ENCODE results near the gene ZBED4.

ZBED4 gene

DNA sequence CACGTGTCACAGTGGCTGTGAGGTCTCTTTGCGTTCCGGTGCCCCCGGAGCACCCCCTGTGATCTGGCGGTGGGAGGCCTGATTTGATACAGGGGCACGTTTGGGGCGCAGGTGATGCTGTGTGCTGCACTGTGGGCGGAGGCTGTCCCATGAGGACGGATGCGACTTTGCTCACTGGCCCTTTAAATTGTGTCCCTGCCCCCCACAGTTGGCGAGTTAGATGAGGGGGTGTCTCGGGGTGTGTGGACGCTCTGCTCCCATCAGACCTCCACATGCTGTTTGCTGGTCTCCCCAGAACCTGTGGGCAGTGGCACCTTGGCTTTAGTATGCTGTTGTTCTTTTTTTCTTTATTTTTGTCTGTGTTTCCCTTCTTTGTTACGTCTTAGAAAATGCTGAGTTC, 5.2 kb downstream of the ZBED4 start:
- DNase-seq (ENCODE audit: low spot score in 2 of 2) (no peak), ATAC-seq (no peak)
- no peaks in the 10 kb centered on the region for H3K9me3 Mint-ChIP-seq
- peaks cover 62% of the 10 kb centered on the region for H3K4me1 Mint-ChIP-seq
- H3K4me3 Mint-ChIP-seq: no peak overlapping the region
- H3K36me3 Mint-ChIP-seq: peaks cover 38% of the 10 kb centered on the region
- H3K27ac Mint-ChIP-seq: peak overlapping the region; percentile 40

- Mint-ChIP-seq H3K27ac (no peak overlapping the region), H3K4me3 (no peak overlapping the region), H3K9me3 (peaks cover 3% of the 10 kb centered on the region), H3K4me1 (peaks cover 60% of the 10 kb centered on the region), H3K36me3 (peaks cover 21% of the 10 kb centered on the region)
- ATAC-seq: no peak
- DNase-seq (ENCODE audit: low spot score in 2 of 2): no peak
Observed at GRCh38 chr22:49861642-49862495, 8.2 kb downstream of the ZBED4 start.

DNA sequence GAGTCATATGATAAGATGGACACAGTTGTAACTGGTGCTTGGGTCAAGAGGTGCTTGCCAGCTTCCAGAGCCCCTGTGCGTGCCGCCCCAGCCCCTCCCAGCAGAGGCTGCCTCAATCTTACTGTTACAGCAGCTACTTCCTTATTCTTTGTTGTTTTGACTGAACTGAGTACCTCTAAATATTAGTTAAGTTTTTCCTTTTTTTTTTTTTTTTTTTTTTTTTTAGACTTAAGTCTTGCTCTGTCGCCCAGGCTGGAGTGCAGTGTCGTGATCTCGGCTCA, 8.8 kb downstream of the ZBED4 start:
- Mint-ChIP-seq H3K4me3 (no peak overlapping the region), H3K36me3 (peaks cover 26% of the 10 kb centered on the region), H3K27ac (no peak overlapping the region), H3K9me3 (peaks cover 3% of the 10 kb centered on the region), H3K4me1 (peaks cover 60% of the 10 kb centered on the region)
- DNase-seq (ENCODE audit: low spot score in 2 of 2) (no peak), ATAC-seq (no peak)

DNA sequence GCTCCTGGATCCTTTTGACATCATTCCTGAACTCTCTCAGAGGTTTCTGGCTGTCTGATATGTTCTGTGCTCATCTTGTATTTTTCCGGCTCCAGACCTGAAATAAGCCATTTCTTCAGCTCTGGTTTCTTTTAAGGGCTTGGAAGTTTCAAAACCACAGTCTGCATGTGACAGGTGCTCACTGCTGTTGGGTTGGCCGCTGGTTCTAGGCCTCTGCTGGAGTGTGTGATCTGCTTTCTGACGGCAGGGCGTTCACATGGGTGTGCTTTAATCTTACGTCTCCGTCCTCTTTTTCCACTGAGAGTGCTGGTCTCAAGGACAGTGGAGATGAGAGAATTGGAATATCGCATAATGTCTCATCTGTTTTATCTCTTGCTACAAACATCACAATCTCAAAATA, 10.3 kb downstream of the ZBED4 start:
- H3K36me3 Mint-ChIP-seq: peaks cover 20% of the 10 kb centered on the region
- ATAC-seq: no peak
- H3K4me1 Mint-ChIP-seq: peaks cover 60% of the 10 kb centered on the region
- H3K27ac Mint-ChIP-seq: peak overlapping the region; percentile 61
- H3K9me3 Mint-ChIP-seq: peaks cover 3% of the 10 kb centered on the region
- DNase-seq (ENCODE audit: low spot score in 2 of 2): no peak
- H3K4me3 Mint-ChIP-seq: no peak overlapping the region

DNA sequence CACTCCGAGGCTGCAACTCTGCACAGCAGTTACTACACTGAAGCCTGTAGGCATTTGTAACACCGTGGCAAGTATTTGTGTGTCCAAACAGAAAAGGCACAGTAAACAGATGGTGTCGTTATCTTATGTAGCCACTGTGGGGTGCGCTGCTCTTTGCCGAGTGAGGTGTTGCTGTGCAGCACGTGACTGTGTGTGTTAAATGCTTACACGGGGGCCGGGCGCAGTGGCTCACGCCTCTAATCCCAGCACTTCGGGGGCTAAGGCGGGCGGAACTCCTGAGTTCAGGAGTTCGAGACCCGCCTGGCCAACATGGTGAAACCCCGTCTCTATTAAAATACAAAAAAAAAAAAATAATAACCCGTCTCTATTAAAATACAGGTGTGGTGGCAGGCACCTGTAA, 11.5 kb downstream of the ZBED4 start:
- DNase-seq (ENCODE audit: low spot score in 2 of 2) (no peak), ATAC-seq (no peak)
- peaks cover 3% of the 10 kb centered on the region for H3K9me3 Mint-ChIP-seq
- peaks cover 68% of the 10 kb centered on the region for H3K4me1 Mint-ChIP-seq
- H3K36me3 Mint-ChIP-seq: peaks cover 23% of the 10 kb centered on the region
- no peak overlapping the region for H3K27ac Mint-ChIP-seq
- H3K4me3 Mint-ChIP-seq: no peak overlapping the region

DNA sequence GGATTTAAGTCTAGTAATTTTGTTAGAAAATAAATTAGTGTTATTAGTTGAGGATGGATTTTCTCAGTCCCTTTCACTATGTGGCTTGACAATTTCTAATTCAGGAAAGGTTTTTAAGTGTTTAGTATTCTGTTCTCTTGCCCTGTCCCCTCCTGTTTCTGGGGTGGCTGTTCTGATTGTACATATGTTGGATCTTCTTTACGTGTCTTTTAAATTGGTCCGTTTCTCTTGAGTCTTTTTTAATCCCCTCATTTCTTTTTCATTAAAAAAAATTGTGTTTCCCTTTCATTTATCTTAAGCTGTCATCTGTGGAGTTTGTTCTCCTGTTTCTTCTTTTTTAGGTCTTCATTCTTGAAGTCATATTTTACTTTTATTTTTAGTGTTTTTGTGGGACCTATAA, 12.5 kb downstream of the ZBED4 start:
- DNase-seq (ENCODE audit: low spot score in 2 of 2): no peak
- peaks cover 23% of the 10 kb centered on the region for H3K36me3 Mint-ChIP-seq
- no peak for ATAC-seq
- peak overlapping the region; percentile 78 for H3K27ac Mint-ChIP-seq
- peak overlapping the region; percentile 69 for H3K4me3 Mint-ChIP-seq
- peaks cover 75% of the 10 kb centered on the region for H3K4me1 Mint-ChIP-seq
- peaks cover 3% of the 10 kb centered on the region for H3K9me3 Mint-ChIP-seq

GRCh38 chr22:49866646-49867045, 13.0 kb downstream of the ZBED4 start:
- Mint-ChIP-seq H3K4me1 (peaks cover 70% of the 10 kb centered on the region), H3K9me3 (peaks cover 3% of the 10 kb centered on the region), H3K27ac (peak overlapping the region; percentile 78), H3K4me3 (peak overlapping the region; percentile 69), H3K36me3 (peaks cover 23% of the 10 kb centered on the region)
- no peak for ATAC-seq
- no peak for DNase-seq (ENCODE audit: low spot score in 2 of 2)

DNA sequence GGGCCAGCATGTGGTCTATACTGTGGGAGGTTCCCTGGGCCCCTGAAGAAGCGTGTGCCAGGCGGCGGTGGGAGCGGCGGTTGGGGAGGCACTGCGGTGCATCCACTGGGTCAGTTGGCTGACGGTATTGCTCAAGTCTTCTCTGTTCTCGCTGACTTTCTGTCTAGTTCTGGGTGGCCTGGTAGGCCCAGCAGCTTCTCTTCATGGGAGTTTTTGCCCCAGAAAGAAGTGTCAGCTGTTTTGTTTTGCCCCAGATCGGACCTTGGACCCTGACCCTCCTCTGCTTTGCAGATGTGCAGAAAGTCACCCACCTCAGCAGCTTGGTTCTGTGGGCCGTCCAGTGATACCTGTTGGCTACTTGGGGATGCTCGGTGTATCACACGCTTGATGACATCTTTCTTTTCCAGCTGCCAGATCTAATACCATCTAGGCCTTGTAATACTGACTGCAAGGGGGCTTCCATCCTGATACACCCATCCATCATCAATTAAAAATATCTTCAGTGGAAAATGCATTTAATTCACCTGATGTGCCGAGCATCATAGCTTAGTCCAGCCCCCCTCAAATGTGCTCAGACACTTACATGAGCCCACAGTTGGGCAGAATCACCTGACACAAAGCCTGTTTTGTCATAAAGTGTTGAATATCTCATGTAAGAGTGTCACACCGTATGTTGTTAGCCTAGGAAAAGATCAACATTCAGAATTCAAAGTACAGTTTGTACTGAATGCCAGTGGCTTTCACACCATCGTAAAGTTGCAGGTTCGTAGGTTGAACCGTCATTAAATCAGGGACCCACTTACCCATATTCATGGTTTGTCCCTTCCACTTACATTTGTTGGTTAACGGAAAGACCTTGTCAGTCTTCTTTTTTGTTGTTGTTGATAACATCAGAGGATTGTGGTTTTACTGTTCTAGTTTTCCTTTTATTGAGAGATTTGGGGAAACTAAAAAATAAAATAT, 13.9 kb downstream of the ZBED4 start:
- H3K27ac Mint-ChIP-seq: peak overlapping the region; percentile 78
- no peak for DNase-seq (ENCODE audit: low spot score in 2 of 2)
- H3K36me3 Mint-ChIP-seq: peaks cover 23% of the 10 kb centered on the region
- H3K4me3 Mint-ChIP-seq: peak overlapping the region; percentile 69
- H3K4me1 Mint-ChIP-seq: peaks cover 71% of the 10 kb centered on the region
- H3K9me3 Mint-ChIP-seq: peaks cover 3% of the 10 kb centered on the region
- ATAC-seq: peak; percentile 72

- Mint-ChIP-seq H3K4me1 (peaks cover 75% of the 10 kb centered on the region), H3K4me3 (peak overlapping the region; percentile 69), H3K36me3 (peaks cover 33% of the 10 kb centered on the region), H3K9me3 (peaks cover 3% of the 10 kb centered on the region), H3K27ac (no peak overlapping the region)
- ATAC-seq: no peak
- no peak for DNase-seq (ENCODE audit: low spot score in 2 of 2)
Observed at GRCh38 chr22:49869086-49869830, 15.6 kb downstream of the ZBED4 start.

DNA sequence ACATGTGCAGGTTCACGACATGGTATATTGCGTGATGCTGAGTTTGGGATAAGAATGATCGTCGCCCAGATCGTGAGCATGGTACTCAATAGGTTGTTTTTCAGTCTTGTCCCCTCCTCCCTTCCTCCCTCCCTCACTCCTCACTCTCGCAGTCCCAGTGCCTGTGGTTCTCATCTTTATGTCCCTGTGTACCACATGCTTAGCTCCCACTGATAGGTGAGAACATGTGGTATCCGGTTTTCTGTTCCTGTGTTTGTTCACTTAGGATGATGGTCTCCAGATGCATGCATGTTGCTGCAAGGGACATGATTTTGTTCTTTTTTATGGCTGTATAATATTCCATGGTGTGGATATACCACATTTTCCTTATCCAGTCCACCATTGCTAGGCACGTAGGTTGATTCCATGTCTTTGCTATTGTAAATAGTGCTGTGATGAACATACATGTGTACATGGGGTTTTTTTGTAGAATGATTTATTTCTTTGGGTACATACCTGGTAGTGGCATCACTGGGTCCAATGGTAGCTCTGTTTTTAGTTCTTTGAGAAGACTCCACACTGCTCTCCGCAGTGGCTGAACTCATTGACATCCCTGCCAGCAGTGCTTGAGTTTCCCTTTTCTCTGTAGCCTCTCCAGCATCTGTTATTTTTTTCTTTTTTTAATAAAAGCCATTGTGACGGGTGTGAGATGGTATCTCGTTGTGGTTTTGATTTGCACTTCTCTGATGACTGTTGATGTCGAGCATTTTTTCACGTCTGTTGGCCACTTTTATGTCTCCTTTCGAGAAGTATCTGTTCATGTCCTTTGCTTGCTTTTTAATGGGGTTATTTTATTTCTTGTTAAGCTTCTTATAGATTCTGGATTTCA, 16.4 kb downstream of the ZBED4 start:
- H3K4me1 Mint-ChIP-seq: peaks cover 73% of the 10 kb centered on the region
- H3K4me3 Mint-ChIP-seq: peak overlapping the region; percentile 39
- DNase-seq (ENCODE audit: low spot score in 2 of 2) (no peak), ATAC-seq (peak; percentile 76)
- peaks cover 3% of the 10 kb centered on the region for H3K9me3 Mint-ChIP-seq
- H3K27ac Mint-ChIP-seq: peak overlapping the region; percentile 79
- H3K36me3 Mint-ChIP-seq: peaks cover 41% of the 10 kb centered on the region

GRCh38 chr22:49871482-49871881, 17.8 kb downstream of the ZBED4 start:
- ATAC-seq (no peak), DNase-seq (ENCODE audit: low spot score in 2 of 2) (no peak)
- H3K4me3 Mint-ChIP-seq: no peak overlapping the region
- H3K36me3 Mint-ChIP-seq: peaks cover 48% of the 10 kb centered on the region
- H3K27ac Mint-ChIP-seq: no peak overlapping the region
- peaks cover 71% of the 10 kb centered on the region for H3K4me1 Mint-ChIP-seq
- H3K9me3 Mint-ChIP-seq: no peaks in the 10 kb centered on the region

DNA sequence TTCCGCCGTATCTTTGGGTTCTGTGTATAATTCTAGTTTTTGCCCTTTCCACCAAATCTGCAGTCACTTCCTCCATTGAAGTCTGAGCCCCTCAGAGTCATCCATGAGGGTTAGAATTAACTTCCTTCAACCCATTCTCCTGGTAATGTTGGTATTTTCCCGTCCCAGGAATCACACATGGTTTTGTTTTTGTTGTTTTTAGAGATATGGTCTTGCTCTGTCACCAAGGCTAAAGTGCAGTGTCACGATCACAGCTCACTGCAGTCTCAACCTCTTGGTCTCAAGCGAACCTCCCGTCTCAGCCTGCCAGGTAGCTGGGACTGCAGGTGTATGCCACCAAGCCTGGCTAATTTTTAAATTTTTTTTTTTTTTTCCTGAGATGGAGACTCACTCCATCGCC, 18.7 kb downstream of the ZBED4 start:
- peaks cover 50% of the 10 kb centered on the region for H3K36me3 Mint-ChIP-seq
- peaks cover 65% of the 10 kb centered on the region for H3K4me1 Mint-ChIP-seq
- peak overlapping the region; percentile 41 for H3K27ac Mint-ChIP-seq
- no peak for ATAC-seq
- no peaks in the 10 kb centered on the region for H3K9me3 Mint-ChIP-seq
- H3K4me3 Mint-ChIP-seq: no peak overlapping the region
- no peak for DNase-seq (ENCODE audit: low spot score in 2 of 2)

DNA sequence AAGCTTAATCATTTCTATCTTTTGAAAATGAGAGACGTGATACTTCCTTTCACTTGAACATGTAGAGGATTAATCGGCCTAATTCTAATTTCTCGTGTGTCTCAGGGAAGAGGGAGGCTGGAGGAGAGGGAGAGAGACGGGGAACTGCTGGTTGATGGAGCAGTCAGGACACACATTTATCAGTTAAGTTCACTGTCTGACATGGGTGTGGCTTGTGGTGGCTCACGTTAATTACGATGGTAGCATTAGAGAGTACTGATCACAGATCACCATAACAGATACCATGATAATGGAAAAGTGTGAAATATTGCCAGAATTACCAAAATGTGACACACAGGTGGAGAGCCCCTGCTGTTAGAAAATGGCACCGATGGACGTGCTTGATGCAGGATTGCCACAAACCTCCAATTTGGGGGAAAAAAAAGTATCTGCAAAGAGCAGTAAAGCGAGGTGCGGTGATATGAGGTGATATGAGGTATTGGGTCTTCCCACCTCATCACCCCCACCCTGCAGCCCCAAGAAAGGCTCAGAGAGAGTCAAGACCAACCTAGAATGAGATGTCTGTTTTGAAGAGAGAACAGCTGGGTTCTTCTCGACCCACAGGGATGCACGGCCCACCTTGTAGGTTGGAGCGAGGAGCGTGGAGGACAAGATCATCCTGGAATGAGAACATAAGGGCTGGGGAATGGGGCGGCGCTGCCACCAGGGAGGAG, 19.7 kb downstream of the ZBED4 start:
- peaks cover 55% of the 10 kb centered on the region for H3K36me3 Mint-ChIP-seq
- H3K4me3 Mint-ChIP-seq: no peak overlapping the region
- DNase-seq (ENCODE audit: low spot score in 2 of 2) (no peak), ATAC-seq (no peak)
- H3K27ac Mint-ChIP-seq: peak overlapping the region; percentile 85
- H3K4me1 Mint-ChIP-seq: peaks cover 54% of the 10 kb centered on the region
- no peaks in the 10 kb centered on the region for H3K9me3 Mint-ChIP-seq

- no peak for ATAC-seq
- DNase-seq (ENCODE audit: low spot score in 2 of 2): no peak
- Mint-ChIP-seq H3K27ac (no peak overlapping the region), H3K36me3 (peaks cover 42% of the 10 kb centered on the region), H3K4me3 (no peak overlapping the region), H3K4me1 (peaks cover 47% of the 10 kb centered on the region), H3K9me3 (no peaks in the 10 kb centered on the region)
Observed at GRCh38 chr22:49877642-49878041, 24.0 kb downstream of the ZBED4 start.
